BLaER1 treated with 17β-estradiol and CSF1 and Interleukin-3, amounts not matched to agents 10 nM and 100 nM (cell line): ENCODE measurements around the gene CCDC63.

Source experiments
- H3K27ac ChIP-seq, 11 experiments: shearing (Covaris generic); formaldehyde crosslinking; 2 replicates each; pipeline ENCODE4 v1.8.1; 2022
- H3K27me3 ChIP-seq, 11 experiments: shearing (Covaris generic); formaldehyde crosslinking; 2 replicates each; pipeline ENCODE4 v1.8.1; 2022
- H3K36me3 ChIP-seq, 11 experiments: shearing (Covaris generic); formaldehyde crosslinking; 2 replicates each; pipeline ENCODE4 v1.8.1; 2022
- H3K4me1 ChIP-seq, 10 experiments: shearing (Covaris generic); formaldehyde crosslinking; 2 replicates each; pipeline ENCODE4 v1.8.1; 2022
- H3K4me2 ChIP-seq, 11 experiments: shearing (Covaris generic); formaldehyde crosslinking; 2 replicates each; pipeline ENCODE4 v1.8.1; 2022
- H3K4me3 ChIP-seq, 10 experiments: shearing (Covaris generic); formaldehyde crosslinking; 2 replicates each; pipeline ENCODE4 v1.8.1; 2022
- H3K9ac ChIP-seq, 11 experiments: shearing (Covaris generic); formaldehyde crosslinking; 2 replicates each; pipeline ENCODE4 v1.8.1; 2022
- H3K9me3 ChIP-seq, 11 experiments: shearing (Covaris generic); formaldehyde crosslinking; replicated peaks in 1 of 11; 2 replicates each; pipeline ENCODE4 v1.8.1; 2022
- H4K20me1 ChIP-seq, 11 experiments: shearing (Covaris generic); formaldehyde crosslinking; 2 replicates each; pipeline ENCODE4 v1.8.1; 2022
- Cebpa-rat ChIP-seq, 11 experiments: shearing (Covaris generic); IDR thresholded peaks; 2 replicates each; pipeline ENCODE4 v1.8.1; 2022

CCDC63 gene

DNA sequence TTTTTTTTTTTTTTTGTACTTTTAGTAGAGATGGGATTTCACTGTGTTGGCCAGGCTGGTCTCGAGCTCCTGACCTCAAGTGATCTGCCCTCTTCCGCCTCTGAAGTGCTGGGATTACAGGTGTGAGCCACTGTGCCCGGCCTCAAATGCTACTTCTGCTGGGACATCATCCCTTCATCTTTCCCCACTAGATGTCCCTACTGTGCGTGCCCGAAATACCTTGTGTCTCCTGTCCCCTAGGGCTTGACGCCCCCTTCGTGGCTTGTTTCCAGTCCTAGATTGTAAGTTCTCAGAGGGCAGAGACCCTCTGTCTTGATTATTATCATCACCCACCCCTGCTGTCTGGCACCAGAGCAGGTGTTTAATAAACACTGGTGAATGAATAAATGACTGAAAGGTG, 14.9 kb downstream of the CCDC63 start:
- Histone ChIP-seq H3K27me3 (no peaks in the 10 kb centered on the region), H3K4me3 (no peak overlapping the region), H3K27ac (no peak overlapping the region), H3K36me3 (no peaks in the 10 kb centered on the region), H4K20me1 (no peaks in the 10 kb centered on the region), H3K9ac (no peak overlapping the region), H3K4me2 (no peak overlapping the region), H3K9me3 (peaks cover 0 to 3% (median 0%) of the 10 kb centered on the region in 11 experiments; a peak in 1 of 22 replicates), H3K4me1 (peaks cover 0 to 26% (median 9%) of the 10 kb centered on the region in 10 experiments; a peak in 14 of 20 replicates)
- TF ChIP-seq Cebpa-rat (IDR thresholded peaks at IDR 0.05) = no peak

DNA sequence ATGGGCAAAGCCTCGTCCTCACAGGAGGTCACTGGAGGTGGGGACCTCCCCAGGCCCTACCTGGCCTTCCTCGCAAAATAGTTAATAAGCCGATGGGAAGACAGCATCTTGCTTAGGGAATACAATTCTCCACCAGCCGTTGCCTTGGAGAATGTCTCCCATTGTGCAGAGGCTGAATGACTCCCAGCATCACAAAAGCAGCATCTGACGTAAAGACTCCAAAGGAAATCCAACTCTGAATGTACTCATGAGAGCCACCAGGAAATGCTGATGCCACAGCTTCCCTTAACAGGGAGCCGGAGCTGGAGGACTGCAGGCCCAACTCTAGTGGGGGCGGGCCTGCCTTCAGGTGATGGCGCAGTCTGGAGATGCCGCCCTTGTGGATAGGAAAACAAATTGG, 15.5 kb downstream of the CCDC63 start:
- no peak overlapping the region for H3K27ac ChIP-seq
- peaks cover 0 to 3% (median 0%) of the 10 kb centered on the region in 11 experiments; a peak in 1 of 22 replicates for H3K9me3 ChIP-seq
- H3K4me1 ChIP-seq = peaks cover 0 to 26% (median 9%) of the 10 kb centered on the region in 10 experiments; a peak in 14 of 20 replicates
- H3K36me3 ChIP-seq = no peaks in the 10 kb centered on the region
- H3K9ac ChIP-seq = no peak overlapping the region
- no peak overlapping the region for H3K4me2 ChIP-seq
- no peaks in the 10 kb centered on the region for H4K20me1 ChIP-seq
- H3K4me3 ChIP-seq = no peak overlapping the region
- no peak for TF ChIP-seq Cebpa-rat (IDR thresholded peaks at IDR 0.05)
- H3K27me3 ChIP-seq = no peaks in the 10 kb centered on the region

DNA sequence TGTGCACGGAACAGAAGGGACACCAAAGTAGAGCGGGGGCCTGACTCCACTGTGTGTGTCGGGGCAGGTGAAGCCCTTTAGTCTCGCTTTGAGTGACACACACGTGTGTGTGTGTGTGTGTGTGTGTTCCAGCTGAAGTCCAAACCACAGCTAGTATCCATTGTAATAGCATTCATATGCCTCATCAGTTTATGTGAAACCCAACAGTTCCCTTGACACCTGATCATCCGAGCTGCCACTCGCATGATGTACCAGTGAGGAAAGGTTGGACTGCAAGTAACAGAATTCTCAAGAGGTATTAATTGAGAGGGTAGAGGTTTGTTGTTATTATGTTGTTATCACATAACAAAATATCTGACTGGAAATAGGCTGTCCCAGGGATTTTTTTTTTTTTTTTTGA, 16.4 kb downstream of the CCDC63 start:
- Histone ChIP-seq H3K4me3 (no peak overlapping the region), H3K27me3 (no peaks in the 10 kb centered on the region), H3K9me3 (peaks cover 0 to 3% (median 0%) of the 10 kb centered on the region in 11 experiments; a peak in 1 of 22 replicates), H3K9ac (no peak overlapping the region), H4K20me1 (no peaks in the 10 kb centered on the region), H3K4me1 (peaks cover 0 to 26% (median 9%) of the 10 kb centered on the region in 10 experiments; a peak in 14 of 20 replicates), H3K27ac (no peak overlapping the region), H3K4me2 (no peak overlapping the region), H3K36me3 (no peaks in the 10 kb centered on the region)
- TF ChIP-seq Cebpa-rat (IDR thresholded peaks at IDR 0.05) = no peak

DNA sequence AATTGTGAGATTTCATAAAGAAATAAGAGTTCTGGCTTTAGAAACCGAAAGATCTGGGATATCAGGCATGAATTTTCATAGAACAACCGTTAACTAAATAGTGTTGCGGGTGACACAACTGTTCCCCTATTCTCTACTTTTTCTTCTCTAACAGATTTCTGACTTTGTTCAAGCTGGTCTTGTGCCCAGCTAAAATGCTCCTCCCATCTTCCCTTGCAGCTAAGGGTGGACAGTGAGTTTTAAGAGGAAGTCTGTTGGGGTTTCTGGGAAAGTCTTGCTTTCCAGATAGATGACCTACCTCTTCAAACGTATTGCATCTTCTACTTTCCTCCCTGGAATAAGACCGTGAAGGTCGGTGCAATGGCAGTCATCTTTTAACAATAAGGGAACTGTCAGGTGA, 18.7 kb downstream of the CCDC63 start:
- Histone ChIP-seq H4K20me1 (no peaks in the 10 kb centered on the region), H3K36me3 (no peaks in the 10 kb centered on the region), H3K27me3 (no peaks in the 10 kb centered on the region), H3K4me2 (no peak overlapping the region; a peak in 1 of 22 replicates), H3K27ac (no peak overlapping the region), H3K9me3 (peaks cover 0 to 17% (median 6%) of the 10 kb centered on the region in 11 experiments; a peak in 11 of 22 replicates), H3K4me1 (peaks cover 0 to 32% (median 13%) of the 10 kb centered on the region in 10 experiments; a peak in 14 of 20 replicates), H3K4me3 (no peak overlapping the region), H3K9ac (no peak overlapping the region)
- no peak for TF ChIP-seq Cebpa-rat (IDR thresholded peaks at IDR 0.05)

DNA sequence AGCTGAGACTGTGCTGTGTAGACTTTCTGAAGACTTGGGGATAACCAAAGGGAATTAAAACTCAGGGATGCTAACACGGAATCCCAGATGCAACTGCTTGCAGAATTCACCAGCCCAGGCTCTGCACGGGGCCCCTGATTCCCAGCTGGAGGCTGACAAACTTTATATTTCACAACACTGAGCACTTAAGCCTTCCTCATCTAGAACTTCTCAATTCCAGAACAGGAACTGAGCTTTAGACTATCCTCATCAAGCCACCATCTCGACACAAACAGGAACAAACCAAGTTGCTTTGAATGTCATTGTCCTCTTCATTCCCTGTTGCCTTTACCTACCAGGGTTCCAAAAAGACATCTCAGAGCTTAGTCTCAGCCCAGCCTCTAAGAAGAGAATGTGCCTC, 22.2 kb downstream of the CCDC63 start:
- no peaks in the 10 kb centered on the region for H4K20me1 ChIP-seq
- H3K4me2 ChIP-seq = peak overlapping the region in 5 of 11 experiments; percentile 36 to 79 (median 49); a peak in 11 of 22 replicates
- no peaks in the 10 kb centered on the region for H3K36me3 ChIP-seq
- peaks cover 0 to 24% (median 9%) of the 10 kb centered on the region in 10 experiments; a peak in 13 of 20 replicates for H3K4me1 ChIP-seq
- no peaks in the 10 kb centered on the region for H3K27me3 ChIP-seq
- TF ChIP-seq Cebpa-rat (IDR thresholded peaks at IDR 0.05) = peak in 5 of 11 experiments; percentile 33 to 64 (median 36); a peak in 5 of 22 replicates
- H3K9ac ChIP-seq = peak overlapping the region in 2 of 11 experiments; percentile 13 to 17; a peak in 4 of 22 replicates
- H3K9me3 ChIP-seq = peaks cover 0 to 21% (median 6%) of the 10 kb centered on the region in 11 experiments; a peak in 13 of 22 replicates
- H3K27ac ChIP-seq = peak overlapping the region in 7 of 11 experiments; percentile 44 to 74 (median 64); a peak in 13 of 22 replicates
- no peak overlapping the region for H3K4me3 ChIP-seq

DNA sequence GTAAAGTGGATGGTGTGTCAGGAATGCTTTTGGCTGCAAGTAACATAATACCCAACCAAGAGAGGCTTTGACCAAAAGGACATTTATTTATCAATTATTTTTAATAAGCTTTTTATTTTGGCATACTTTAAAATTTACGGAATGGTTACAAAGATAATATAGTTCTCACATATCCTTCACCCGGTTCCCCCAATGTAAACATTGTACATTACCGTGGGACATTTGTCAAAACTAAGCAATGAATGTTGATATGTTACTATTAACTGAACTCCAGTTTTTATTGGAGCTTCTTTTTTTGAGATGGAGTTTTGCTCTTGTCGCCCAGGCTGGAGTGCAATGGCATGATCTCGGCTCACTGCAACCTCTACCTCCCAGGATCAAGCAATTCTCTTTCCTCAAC, 23.0 kb downstream of the CCDC63 start:
- no peak overlapping the region for H3K9ac ChIP-seq
- H3K9me3 ChIP-seq = peaks cover 0 to 21% (median 6%) of the 10 kb centered on the region in 11 experiments; a peak in 13 of 22 replicates
- H3K4me3 ChIP-seq = no peak overlapping the region
- H3K4me2 ChIP-seq = peak overlapping the region in 3 of 11 experiments; percentile 36 to 79 (median 69); a peak in 3 of 22 replicates
- no peaks in the 10 kb centered on the region for H3K36me3 ChIP-seq
- H4K20me1 ChIP-seq = no peaks in the 10 kb centered on the region
- H3K27me3 ChIP-seq = no peaks in the 10 kb centered on the region
- peaks cover 0 to 24% (median 9%) of the 10 kb centered on the region in 10 experiments; a peak in 13 of 20 replicates for H3K4me1 ChIP-seq
- H3K27ac ChIP-seq = peak overlapping the region in 4 of 11 experiments; percentile 61 to 74 (median 68); a peak in 9 of 22 replicates
- no peak for TF ChIP-seq Cebpa-rat (IDR thresholded peaks at IDR 0.05)

DNA sequence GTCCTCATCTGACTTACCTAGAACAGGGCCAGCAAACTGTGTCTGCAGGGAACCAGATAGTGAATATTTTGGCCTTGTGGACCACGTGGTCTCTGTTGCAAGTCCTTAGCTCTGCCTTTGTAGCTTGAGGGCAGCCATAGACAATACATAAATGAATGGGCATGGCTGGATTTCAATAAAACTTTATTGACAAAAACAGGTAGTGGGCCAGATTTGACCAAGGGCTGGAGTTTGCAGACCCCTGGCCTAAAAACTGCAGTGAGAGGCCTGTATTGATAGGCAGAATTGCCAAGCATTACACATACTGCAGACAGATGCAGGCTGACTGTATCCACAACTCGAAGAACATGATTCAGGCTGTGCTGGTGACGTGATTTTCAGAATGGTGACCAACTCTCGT, 25.3 kb downstream of the CCDC63 start:
- H4K20me1 ChIP-seq = no peaks in the 10 kb centered on the region
- no peak for TF ChIP-seq Cebpa-rat (IDR thresholded peaks at IDR 0.05)
- H3K9me3 ChIP-seq = peaks cover 0 to 21% (median 6%) of the 10 kb centered on the region in 11 experiments; a peak in 12 of 22 replicates
- H3K4me1 ChIP-seq = peaks cover 0 to 14% (median 9%) of the 10 kb centered on the region in 10 experiments; a peak in 13 of 20 replicates
- no peaks in the 10 kb centered on the region for H3K36me3 ChIP-seq
- no peak overlapping the region for H3K9ac ChIP-seq
- no peak overlapping the region for H3K27ac ChIP-seq
- no peaks in the 10 kb centered on the region for H3K27me3 ChIP-seq
- no peak overlapping the region for H3K4me3 ChIP-seq
- H3K4me2 ChIP-seq = no peak overlapping the region

DNA sequence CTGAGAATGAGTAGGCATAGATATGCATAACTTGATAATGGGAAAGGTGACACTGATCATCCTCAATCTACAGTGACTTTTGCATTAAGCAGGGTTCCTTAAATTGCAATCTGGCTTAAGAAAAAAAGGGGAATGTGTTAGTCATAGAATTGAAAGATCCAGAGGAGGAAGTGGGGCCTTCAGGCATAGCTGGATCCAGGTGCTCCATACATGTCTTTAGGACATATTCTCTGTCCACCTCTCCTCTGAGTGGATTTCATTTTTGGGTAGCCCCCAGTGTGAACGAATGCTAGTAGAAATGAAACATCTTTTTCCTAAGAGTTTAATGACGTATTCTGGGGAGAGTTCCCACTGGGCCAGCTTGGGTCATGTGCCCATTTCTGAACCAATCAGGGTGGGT, 27.6 kb downstream of the CCDC63 start:
- Histone ChIP-seq H4K20me1 (no peaks in the 10 kb centered on the region), H3K4me2 (no peak overlapping the region), H3K4me1 (peaks cover 0 to 7% (median 5%) of the 10 kb centered on the region in 10 experiments; a peak in 13 of 20 replicates), H3K36me3 (no peaks in the 10 kb centered on the region), H3K9me3 (peaks cover 0 to 15% (median 6%) of the 10 kb centered on the region in 11 experiments; a peak in 12 of 22 replicates), H3K27ac (no peak overlapping the region), H3K4me3 (no peak overlapping the region), H3K9ac (no peak overlapping the region), H3K27me3 (no peaks in the 10 kb centered on the region)
- TF ChIP-seq Cebpa-rat (IDR thresholded peaks at IDR 0.05) = no peak

DNA sequence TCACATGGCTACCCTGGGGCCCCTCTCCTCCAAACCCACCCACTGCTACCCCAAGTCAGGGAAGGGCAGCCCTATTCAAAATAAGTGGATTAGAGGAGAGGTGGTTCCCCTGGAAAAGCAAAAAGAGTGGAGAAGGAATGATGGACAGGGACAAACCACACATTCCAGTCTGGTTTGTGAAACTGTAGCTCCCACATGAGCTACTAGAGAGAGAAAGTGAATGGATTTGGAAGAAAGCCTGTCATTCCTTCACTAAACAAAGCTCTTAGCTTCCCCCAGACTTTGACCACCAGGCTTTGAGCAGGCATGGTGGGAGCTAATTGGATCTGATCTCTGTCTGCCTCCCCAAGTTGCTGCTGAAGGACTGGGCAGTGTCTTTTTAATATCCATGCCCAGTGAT, 28.0 kb downstream of the CCDC63 start:
- Histone ChIP-seq H3K36me3 (no peaks in the 10 kb centered on the region), H4K20me1 (no peaks in the 10 kb centered on the region), H3K27ac (no peak overlapping the region), H3K9me3 (peaks cover 0 to 11% (median 6%) of the 10 kb centered on the region in 11 experiments; a peak in 9 of 22 replicates), H3K4me2 (no peak overlapping the region), H3K4me1 (peaks cover 0 to 6% (median 4%) of the 10 kb centered on the region in 10 experiments; a peak in 8 of 20 replicates), H3K9ac (no peak overlapping the region), H3K27me3 (no peaks in the 10 kb centered on the region), H3K4me3 (no peak overlapping the region)
- no peak for TF ChIP-seq Cebpa-rat (IDR thresholded peaks at IDR 0.05)
